Measurements from ENCODE around the gene ARHGAP25.

- TF ChIP-seq CTCF (conservative IDR thresholded peaks at IDR 0.05; ENCODE audit: low read depth, low read length): no peak
- no peak for TF ChIP-seq RCOR1 (IDR thresholded peaks at IDR 0.05; ENCODE audit: insufficient replicate concordance, low read length)
- TF ChIP-seq POLR2A (IDR thresholded peaks at IDR 0.05; ENCODE audit: low read depth, low read length): no peak
- TF ChIP-seq MXI1 (IDR thresholded peaks at IDR 0.05; ENCODE audit: borderline replicate concordance, low read depth, low read length): no peak
- TF ChIP-seq MAZ (IDR thresholded peaks at IDR 0.05; ENCODE audit: borderline replicate concordance, low read depth, low read length): no peak
- no peak for TF ChIP-seq RAD21 (IDR thresholded peaks at IDR 0.05; ENCODE audit: low read length)
- TF ChIP-seq RFX5 (IDR thresholded peaks at IDR 0.05; ENCODE audit: low read depth, low read length): no peak
- TF ChIP-seq FOS (IDR thresholded peaks at IDR 0.05; ENCODE audit: low read depth, low read length): no peak
- no peak for TF ChIP-seq ELK1 (IDR thresholded peaks at IDR 0.05; ENCODE audit: borderline replicate concordance, low read depth, low read length)
Measured at GRCh38 chr2:68708629-68709028, 26.0 kb upstream of the ARHGAP25 start.
